GM12878 (cell line): ENCODE measurements around the gene XPNPEP3. TPM values are rescaled to one million over a fixed set of nuclear protein-coding genes. Genes with fewer than 3 reads are reported as not detected.
A peak's percentile ranks its signal among the peaks of the same experiment; 100 is the strongest.

ENCODE experiments used
- ATAC-seq: fragments of 200-7000 bp; cut with Tn5 transposase; 3 replicates; pipeline ENCODE4 v1.9.1; 2020; ENCODE audit warnings: mild to moderate bottlenecking, moderate library complexity
- BruUV-seq: library from RNA; stranded (reverse); fragments of 400-500 nt; replicated peaks from 2 replicates; lab custom pipeline; 2021; lab: Mats Ljungman, UMichigan
- CTCF ChIA-PET: fragments of 300-600 bp; sonication (Branson Sonifier 250); formaldehyde crosslinking; extraction: SDS; loops from one replicate; lab custom pipeline; 2021; ENCODE audit warnings: inconsistent platforms; lab: Yijun Ruan, JAX
- POLR2A ChIA-PET: fragments of 350-600 bp; formaldehyde crosslinking; extraction: SDS; loops from one replicate; lab custom pipeline; 2021; ENCODE audit warnings: inconsistent platforms; lab: Charles Lee
- RAD21 ChIA-PET: fragments of 300-600 bp; sonication (Branson Sonifier 250); formaldehyde crosslinking; loops from one replicate; lab custom pipeline; 2023; ENCODE audit warnings: antibody characterized with exemption; ENCODE audit not compliant: unreplicated experiment; lab: Charles Lee
- SMC1A ChIA-PET: fragments of 300-600 bp; sonication (Branson Sonifier 250); formaldehyde crosslinking; loops from one replicate; lab custom pipeline; 2023; ENCODE audit not compliant: unreplicated experiment, uncharacterized antibody; lab: Charles Lee
- DNase-seq: peaks from one replicate; pipeline ENCODE4 v3.0.0-alpha.2; 2011; ENCODE audit warnings: low read depth, low spot score
- FAIRE-seq: peaks from 3 replicates; lab custom pipeline; 2011; peaks lifted over from hg19 to GRCh38; lab: Jason Lieb, UNC
- H2AFZ ChIP-seq: 2 replicates; pipeline ENCODE4 v1.6.0; 2011; ENCODE audit warnings: low read depth, low read length, control low read depth; ENCODE audit not compliant: control insufficient read depth
- H3K27ac ChIP-seq: 2 replicates; pipeline ENCODE4 v1.5.1; 2011; ENCODE audit warnings: control low read depth; ENCODE audit not compliant: control insufficient read depth, insufficient read depth
- H3K27me3 ChIP-seq, 2 experiments: replicated peaks in 1 of 2; 2 replicates each; pipeline versions ENCODE4 v1.6.0 to v1.6.1; 2011; ENCODE audit warnings: low read length in 1 of 2; ENCODE audit not compliant: control insufficient read depth in 2 of 2, insufficient read depth in 2 of 2
- H3K36me3 ChIP-seq, 2 experiments: 2 replicates each; pipeline ENCODE4 v1.5.1; 2011; ENCODE audit warnings: low read length in 1 of 2; ENCODE audit not compliant: control insufficient read depth in 2 of 2, insufficient read depth in 2 of 2
- H3K4me1 ChIP-seq: 2 replicates; pipeline ENCODE4 v1.6.1; 2011; ENCODE audit warnings: mild to moderate bottlenecking, low read length, moderate library complexity, mixed read lengths; ENCODE audit not compliant: control insufficient read depth, insufficient read depth
- H3K4me2 ChIP-seq: 2 replicates; pipeline ENCODE4 v1.6.0; 2011; ENCODE audit warnings: control low read depth; ENCODE audit not compliant: control insufficient read depth, insufficient read depth
- H3K4me3 ChIP-seq: fragments of 200-600 bp; sonication (generic); 2 replicates; pipeline ENCODE4 v1.5.1; 2016
- H3K79me2 ChIP-seq: 2 replicates; pipeline ENCODE4 v1.6.0; 2011; ENCODE audit warnings: low read length; ENCODE audit not compliant: control insufficient read depth, insufficient read depth
- H3K9ac ChIP-seq: 2 replicates; pipeline ENCODE4 v1.8.0; 2011; ENCODE audit warnings: low read length, control low read depth, mixed read lengths; ENCODE audit not compliant: control insufficient read depth, insufficient read depth
- H3K9me3 ChIP-seq: replicated peaks from 3 replicates; pipeline ENCODE4 v1.5.1; 2011; ENCODE audit warnings: mild to moderate bottlenecking, low read length; ENCODE audit not compliant: control insufficient read depth, insufficient read depth
- H4K20me1 ChIP-seq: 2 replicates; pipeline ENCODE4 v1.6.0; 2011; ENCODE audit not compliant: control insufficient read depth, insufficient read depth
- BRCA1 ChIP-seq: IDR thresholded peaks from 2 replicates; pipeline ENCODE4 v1.6.1; 2011; ENCODE audit warnings: low read depth, low read length, improper control_type of control experiment
- CHD1 ChIP-seq: IDR thresholded peaks from 2 replicates; pipeline ENCODE4 v1.6.1; 2012; ENCODE audit warnings: low read depth, low read length, improper control_type of control experiment
- CHD2 ChIP-seq: IDR thresholded peaks from 2 replicates; pipeline ENCODE4 v1.6.1; 2011; ENCODE audit warnings: low read depth, low read length, improper control_type of control experiment, borderline replicate concordance
- ELK1 ChIP-seq: IDR thresholded peaks from 2 replicates; pipeline ENCODE4 v1.6.1; 2012; ENCODE audit warnings: low read depth, low read length, improper control_type of control experiment
- ESRRA ChIP-seq: IDR thresholded peaks from 2 replicates; pipeline ENCODE4 v1.6.1; 2012; ENCODE audit warnings: mild to moderate bottlenecking, low read length, improper control_type of control experiment
- GATAD2B ChIP-seq: fragments of 450-650 bp; conservative IDR thresholded peaks from 2 replicates; pipeline ENCODE4 v1.6.1; 2017; ENCODE audit warnings: low read depth, mild to moderate bottlenecking, moderate library complexity
- HDAC6 ChIP-seq: fragments of 200-600 bp; sonication (generic); IDR thresholded peaks from one replicate; pipeline ENCODE4 v1.8.0; 2017; ENCODE audit warnings: antibody characterized with exemption; ENCODE audit not compliant: unreplicated experiment
- HDGF ChIP-seq: fragments of 450-650 bp; IDR thresholded peaks from 2 replicates; pipeline ENCODE4 v1.6.1; 2016; ENCODE audit warnings: antibody characterized with exemption
- IRF3 ChIP-seq: fragments of 450-650 bp; IDR thresholded peaks from 2 replicates; pipeline ENCODE4 v1.6.1; 2014; ENCODE audit warnings: mild to moderate bottlenecking
- IRF4 ChIP-seq: IDR thresholded peaks from 2 replicates; pipeline ENCODE4 v1.6.1; 2011; ENCODE audit warnings: low read depth, low read length
- LARP7 ChIP-seq: fragments of 450-650 bp; IDR thresholded peaks from 2 replicates; pipeline ENCODE4 v1.6.1; 2017; ENCODE audit warnings: mild to moderate bottlenecking
- MAX ChIP-seq: IDR thresholded peaks from 2 replicates; pipeline ENCODE4 v1.6.1; 2012; ENCODE audit warnings: low read depth, low read length, improper control_type of control experiment
- MXI1 ChIP-seq: fragments of 150-350 bp; IDR thresholded peaks from 2 replicates; pipeline ENCODE4 v1.6.1; 2011; ENCODE audit warnings: low read depth, mild to moderate bottlenecking, inconsistent platforms, low read length, improper control_type of control experiment
- MYC ChIP-seq: IDR thresholded peaks from 2 replicates; pipeline ENCODE4 v1.6.1; 2011; ENCODE audit warnings: mild to moderate bottlenecking, low read length, moderate library complexity, inconsistent platforms; ENCODE audit not compliant: insufficient read depth, insufficient replicate concordance, insufficient read length, severe bottlenecking
- NR2F1 ChIP-seq: fragments of 450-650 bp; conservative IDR thresholded peaks from 2 replicates; pipeline ENCODE4 v1.6.1; 2017; ENCODE audit warnings: mild to moderate bottlenecking
- PML ChIP-seq: IDR thresholded peaks from 2 replicates; pipeline ENCODE4 v1.6.1; 2012; ENCODE audit warnings: low read length, inconsistent platforms
- POLR2A ChIP-seq: IDR thresholded peaks from 2 replicates; pipeline ENCODE4 v1.6.1; 2011; ENCODE audit warnings: low read depth, mild to moderate bottlenecking, low read length
- POLR2AphosphoS2 ChIP-seq: IDR thresholded peaks from 2 replicates; pipeline ENCODE4 v1.6.1; 2011; ENCODE audit warnings: low read depth, mild to moderate bottlenecking, low read length, improper control_type of control experiment, moderate library complexity
- RUNX3 ChIP-seq: IDR thresholded peaks from 2 replicates; pipeline ENCODE4 v1.6.1; 2012; ENCODE audit warnings: low read length, inconsistent platforms
- SIN3A ChIP-seq: IDR thresholded peaks from 2 replicates; pipeline ENCODE4 v1.6.1; 2012; ENCODE audit warnings: low read depth, low read length, improper control_type of control experiment
- WGBS: methylation state at CpG from one replicate; pipeline ENCODE4 v1.1.6; 2016; ENCODE audit warnings: low lambda C conversion rate; ENCODE audit not compliant: insufficient replicate concordance, insufficient coverage; ENCODE audit errors: missing lambda C conversion rate; 5-methylcytosine and 5-hydroxymethylcytosine counted together
- in situ Hi-C: fragments of 300-500 bp; cut with MboI; formaldehyde crosslinking; loops from 9 replicates; pipeline ENCODE4 v1.14.3; 2018; ENCODE audit warnings: mixed read lengths
- intact Hi-C: fragments of 100-400 bp; cut with micrococcal nuclease; formaldehyde crosslinking; loops from one replicate; pipeline ENCODE4 v1.14.2; 2022; ENCODE audit not compliant: unreplicated experiment
- polyA plus RNA-seq, 11 experiments: library from polyadenylated mRNA; depleted of rRNA in 4 of 11; unstranded in 6 of 11; stranded (reverse) in 5 of 11; fragments of >200 nt; fragmentation: Nextera tagmentation in 4 of 11; fragmentation: Illumina TruSeq in 1 of 11; extraction: Ambion mirVana in 4 of 11; extraction: Trizol in 1 of 11; gene quantifications; 1 replicate in 1 of 11; 2 replicates in 10 of 11; pipeline versions ENCODE4 v1.2.1 to v1.2.3, GENCODE V29; 2011 to 2016; ENCODE audit warnings: inconsistent platforms in 2 of 11, missing spikeins in 2 of 11, low read depth in 1 of 11
- total RNA-seq, 4 experiments: library from RNA; depleted of rRNA in 3 of 4; stranded (reverse); fragments of >200 nt in 3 of 4; fragmentation: Illumina TruSeq in 1 of 4; extraction: Trizol in 1 of 4; gene quantifications; 2 replicates each; pipeline versions ENCODE4 v1.2.1 to v1.2.3, GENCODE V29; 2013 to 2021

Gene XPNPEP3
- total and polyA plus RNA-seq, 10 of the 15 experiments (the other 5 are each of a cell fraction or from before 2014, with no cell fraction given): 6.7 to 19.9 (median 11.7) TPM

- in situ Hi-C loops: no loop called here
- CTCF ChIA-PET: interaction anchor here (0.9 to 2.9 kb wide), 6 partner anchors 10 to 219 kb away, joined by 3 to 15 read pairs (median 4); partner anchors contain the start of genes MRTFA and SLC25A17
- peak overlapping the region; percentile 81 for H2AFZ ChIP-seq
- H3K4me3 ChIP-seq: peak overlapping the region; percentile 96
- peak overlapping the region; percentile 95 for H3K9ac ChIP-seq
- intact Hi-C loops: no loop called here
- no peaks in the 10 kb centered on the region for H4K20me1 ChIP-seq
- ATAC-seq (peak; percentile 50), DNase-seq (no peak), FAIRE-seq (no peak)
- H3K4me2 ChIP-seq: peak overlapping the region; percentile 86
- 0% methylated on average over 29 of the region's 29 CpGs for WGBS
- no peaks in the 10 kb centered on the region for H3K36me3 ChIP-seq
- no peaks in the 10 kb centered on the region for H3K9me3 ChIP-seq
- H3K27me3 ChIP-seq: no peaks in the 10 kb centered on the region
- 0 out of 2 replicates have a peak, but pooled peaks have one; percentile 36 for TF ChIP-seq POLR2A
- no peak for TF ChIP-seq ESRRA
- TF ChIP-seq PML: 0 out of 2 replicates have a peak, but pooled peaks have one; percentile 4
- peak; percentile 50 for TF ChIP-seq MXI1
- peak; percentile 76 for TF ChIP-seq LARP7
- TF ChIP-seq NR2F1: 0 out of 2 replicates have a peak, but pooled peaks have one; percentile 52
- no peak for TF ChIP-seq ELK1
- 0 out of 2 replicates have a peak, but pooled peaks have one; percentile 15 for TF ChIP-seq IRF3
- TF ChIP-seq POLR2AphosphoS2: 0 out of 2 replicates have a peak, but pooled peaks have one; percentile 13
- no peak for TF ChIP-seq IRF4
- TF ChIP-seq CHD1: 0 out of 2 replicates have a peak, but pooled peaks have one; percentile 47
- peak; percentile 26; the same call in 1 of the 2 replicates for TF ChIP-seq MAX
- peak; percentile 71; the same call in 1 of the 2 replicates for TF ChIP-seq SIN3A
- no peak for TF ChIP-seq HDAC6
- peak; percentile 46; the same call in 1 of the 2 replicates for TF ChIP-seq RUNX3
- TF ChIP-seq GATAD2B: peak; percentile 82; the same call in 1 of the 2 replicates
- TF ChIP-seq BRCA1: no peak
- peak; percentile 35; the same call in 1 of the 2 replicates for TF ChIP-seq CHD2
- peak; percentile 7 for TF ChIP-seq MYC
- peak; percentile 74; the same call in 1 of the 2 replicates for TF ChIP-seq HDGF
- BruUV-seq: TSS peak; percentile 59
- POLR2A ChIA-PET: interaction anchor here (0.6 to 6.2 kb wide), 9 partner anchors 18 to 913 kb away, joined by 3 to 41 read pairs (median 4); partner anchors contain the start of genes ACO2, PHF5A and SLC25A17
- peaks cover 4% of the 10 kb centered on the region for H3K4me1 ChIP-seq
- SMC1A ChIA-PET: interaction anchor here (1.1 to 3.3 kb wide), 4 partner anchors 36 to 44 kb away, joined by 3 to 14 read pairs (median 6); no protein-coding TSS in a partner anchor
- peak overlapping the region; percentile 96 for H3K27ac ChIP-seq
- RAD21 ChIA-PET: interaction anchor here (0.6 to 2.2 kb wide), 6 partner anchors 11 to 1574 kb away, joined by 3 to 14 read pairs (median 4); partner anchors contain the start of gene SLC25A17
- H3K79me2 ChIP-seq: peaks cover 83% of the 10 kb centered on the region
These were observed 902 bp upstream of the XPNPEP3 start for GRCh38 chr22:40855979-40856512.
